Measurements from ENCODE around the gene SLCO2A1.

DNA sequence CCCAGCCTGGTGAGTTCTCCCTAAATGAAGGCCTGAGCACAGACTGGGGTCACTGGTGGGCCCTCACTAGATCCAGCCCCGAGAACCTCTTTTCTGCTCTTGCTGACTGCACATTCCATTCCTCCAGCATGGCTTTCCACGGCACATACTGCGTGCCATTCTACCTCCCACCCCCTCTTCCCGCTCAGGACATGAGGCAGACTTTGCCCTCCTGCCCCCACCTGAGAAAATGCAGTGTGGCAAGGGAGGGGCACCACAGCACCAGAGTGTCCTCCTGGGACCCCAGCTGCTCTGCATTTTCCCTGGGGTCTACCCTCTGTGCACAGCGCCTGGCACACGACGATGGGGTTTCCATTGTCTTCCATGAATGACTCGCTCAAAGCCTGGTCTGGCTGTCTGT lies 6.1 kb upstream of the SLCO2A1 start:
- no peak for TF ChIP-seq POLR2AphosphoS5 (IDR thresholded peaks at IDR 0.05)
- TF ChIP-seq, protein P1, sequence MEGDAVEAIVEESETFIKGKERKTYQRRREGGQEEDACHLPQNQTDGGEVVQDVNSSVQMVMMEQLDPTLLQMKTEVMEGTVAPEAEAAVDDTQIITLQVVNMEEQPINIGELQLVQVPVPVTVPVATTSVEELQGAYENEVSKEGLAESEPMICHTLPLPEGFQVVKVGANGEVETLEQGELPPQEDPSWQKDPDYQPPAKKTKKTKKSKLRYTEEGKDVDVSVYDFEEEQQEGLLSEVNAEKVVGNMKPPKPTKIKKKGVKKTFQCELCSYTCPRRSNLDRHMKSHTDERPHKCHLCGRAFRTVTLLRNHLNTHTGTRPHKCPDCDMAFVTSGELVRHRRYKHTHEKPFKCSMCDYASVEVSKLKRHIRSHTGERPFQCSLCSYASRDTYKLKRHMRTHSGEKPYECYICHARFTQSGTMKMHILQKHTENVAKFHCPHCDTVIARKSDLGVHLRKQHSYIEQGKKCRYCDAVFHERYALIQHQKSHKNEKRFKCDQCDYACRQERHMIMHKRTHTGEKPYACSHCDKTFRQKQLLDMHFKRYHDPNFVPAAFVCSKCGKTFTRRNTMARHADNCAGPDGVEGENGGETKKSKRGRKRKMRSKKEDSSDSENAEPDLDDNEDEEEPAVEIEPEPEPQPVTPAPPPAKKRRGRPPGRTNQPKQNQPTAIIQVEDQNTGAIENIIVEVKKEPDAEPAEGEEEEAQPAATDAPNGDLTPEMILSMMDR (IDR thresholded peaks at IDR 0.05), result no peak
- no peak for TF ChIP-seq POLR2A (IDR thresholded peaks at IDR 0.05)

Data from breast epithelium (tissue), 3 donors.